ENCODE data around the gene FBXW11.
A peak's percentile ranks its signal among the peaks of the same experiment; 100 is the strongest.
"Not testable (repeated sequence)": the region's sequence is repeated elsewhere in the genome, so short reads cannot be mapped to it uniquely, and the experiment has no call there.

Gene FBXW11

GRCh38 chr5:172006321-172007174, at the start of gene FBXW11:
Gene FBXW11 (minus strand): TSS chr5:172006638. CDS start chr5:172006502, 136 bp downstream.
- peak; percentile 75 for DNase-seq

GRCh38 chr5:172055996-172056395, 49.6 kb upstream of the FBXW11 start:
- DNase-seq: no peak

GRCh38 chr5:172055421-172055820, 49.0 kb upstream of the FBXW11 start:
- DNase-seq: no peak

- DNase-seq: no peak
Measured at GRCh38 chr5:172054611-172055153, 48.2 kb upstream of the FBXW11 start.

GRCh38 chr5:172052450-172053236, 46.2 kb upstream of the FBXW11 start:
- DNase-seq: no peak

GRCh38 chr5:172051643-172052339, 45.4 kb upstream of the FBXW11 start:
- DNase-seq: no peak

GRCh38 chr5:172050080-172050479, 43.6 kb upstream of the FBXW11 start:
- no peak for DNase-seq

- DNase-seq: no peak
Measured at GRCh38 chr5:172049226-172049796, 42.9 kb upstream of the FBXW11 start.

GRCh38 chr5:172048539-172049101, 42.2 kb upstream of the FBXW11 start:
- no peak for DNase-seq

GRCh38 chr5:172048170-172048422, 41.7 kb upstream of the FBXW11 start:
- DNase-seq: no peak

- no peak for DNase-seq
Measured at GRCh38 chr5:172046593-172046992, 40.2 kb upstream of the FBXW11 start.

- DNase-seq: no peak
Measured at GRCh38 chr5:172045315-172045632, 38.8 kb upstream of the FBXW11 start.

- no peak for DNase-seq
Measured at GRCh38 chr5:172044631-172045314, 38.3 kb upstream of the FBXW11 start.

- no peak for DNase-seq
Measured at GRCh38 chr5:172043865-172044264, 37.4 kb upstream of the FBXW11 start.

- no peak for DNase-seq
Measured at GRCh38 chr5:172042183-172042582, 35.7 kb upstream of the FBXW11 start.

- DNase-seq: no peak
Measured at GRCh38 chr5:172038167-172038566, 31.7 kb upstream of the FBXW11 start.

GRCh38 chr5:172035049-172035448, 28.6 kb upstream of the FBXW11 start:
- DNase-seq: no peak

- DNase-seq: no peak
Measured at GRCh38 chr5:172031894-172032461, 25.5 kb upstream of the FBXW11 start.

GRCh38 chr5:172029876-172030275, 23.4 kb upstream of the FBXW11 start:
- no peak for DNase-seq

- DNase-seq: no peak
Measured at GRCh38 chr5:172028167-172028566, 21.7 kb upstream of the FBXW11 start.

- DNase-seq: not testable (repeated sequence)
Measured at GRCh38 chr5:172020110-172020786, 13.8 kb upstream of the FBXW11 start.
